NCI-H1092 treated with DMSO at 0.1 percent for 48 hours (cell line): ENCODE results near the gene ZNF777.
"Not testable (repeated sequence)": the region's sequence is repeated elsewhere in the genome, so short reads cannot be mapped to it uniquely, and the experiment has no call there.

Source experiments
- DNase-seq: peaks from one replicate; lab custom pipeline; 2025; lab: John Stamatoyannopoulos, UW

The ZNF777 gene

GRCh38 chr7:149450821-149451220 lies 10.0 kb downstream of the ZNF777 start:
- DNase-seq: no peak

GRCh38 chr7:149449897-149450296 lies 11.0 kb downstream of the ZNF777 start:
- no peak for DNase-seq

- no peak for DNase-seq
These were observed 11.9 kb downstream of the ZNF777 start for GRCh38 chr7:149448961-149449360.

GRCh38 chr7:149446026-149446425 lies 14.8 kb downstream of the ZNF777 start:
- DNase-seq: not testable (repeated sequence)

GRCh38 chr7:149444287-149444686 lies 16.6 kb downstream of the ZNF777 start:
- no peak for DNase-seq

- DNase-seq: no peak
These were observed 17.3 kb downstream of the ZNF777 start for GRCh38 chr7:149443523-149443922.

GRCh38 chr7:149442924-149443323 lies 17.9 kb downstream of the ZNF777 start:
- no peak for DNase-seq

- no peak for DNase-seq
These were observed 20.6 kb downstream of the ZNF777 start for GRCh38 chr7:149440222-149440621.

- DNase-seq: no peak
These were observed 24.5 kb downstream of the ZNF777 start for GRCh38 chr7:149436358-149436757.

- no peak for DNase-seq
These were observed 27.7 kb downstream of the ZNF777 start for GRCh38 chr7:149433124-149433523.

- no peak for DNase-seq
These were observed 28.7 kb downstream of the ZNF777 start for GRCh38 chr7:149432121-149432691.

GRCh38 chr7:149431486-149432120 lies 29.3 kb downstream of the ZNF777 start:
- no peak for DNase-seq

- no peak for DNase-seq
These were observed 30.7 kb downstream of the ZNF777 start for GRCh38 chr7:149430192-149430591.

GRCh38 chr7:149427893-149428292 lies 33.0 kb downstream of the ZNF777 start:
- no peak for DNase-seq

GRCh38 chr7:149427096-149427680 lies 33.7 kb downstream of the ZNF777 start:
- no peak for DNase-seq

- DNase-seq: peak; percentile 64
These were observed 37.3 kb downstream of the ZNF777 start for GRCh38 chr7:149423449-149424110.

- no peak for DNase-seq
These were observed 38.0 kb downstream of the ZNF777 start for GRCh38 chr7:149422914-149423301.

GRCh38 chr7:149422162-149422913 lies 38.5 kb downstream of the ZNF777 start:
- DNase-seq: peak; percentile 81

- DNase-seq: no peak
These were observed 40.9 kb downstream of the ZNF777 start for GRCh38 chr7:149420006-149420405.

- DNase-seq: no peak
These were observed 45.3 kb downstream of the ZNF777 start for GRCh38 chr7:149415391-149416071.

- DNase-seq: no peak
These were observed 46.0 kb downstream of the ZNF777 start for GRCh38 chr7:149414745-149415390.
